Tibial nerve (tissue), 4 donors: ENCODE measurements around the gene PDF.

Source experiments
- EP300 ChIP-seq, 2 donors: sonication (generic); formaldehyde crosslinking; IDR thresholded peaks; one replicate each; pipeline ENCODE4 v1.6.1; 2017; ENCODE audit warnings: antibody characterized with exemption in 2 of 2, mild to moderate bottlenecking in 1 of 2
- POLR2A ChIP-seq, 2 donors: fragments of 450-650 bp; IDR thresholded peaks; one replicate each; pipeline ENCODE4 v1.6.1; 2017; ENCODE audit warnings: antibody characterized with exemption in 2 of 2, mild to moderate bottlenecking in 2 of 2, moderate library complexity in 2 of 2
- TF ChIP-seq, protein P1 (sequence below), 5 experiments: fragments of 200-600 bp in 3 of 5; fragments of 450-650 bp in 2 of 5; sonication (generic) in 3 of 5; IDR thresholded peaks; one replicate each; pipeline ENCODE4 v1.5.1; 2016 to 2019; ENCODE audit warnings: antibody characterized with exemption in 5 of 5, mild to moderate bottlenecking in 3 of 5, moderate library complexity in 2 of 5

DNA sequence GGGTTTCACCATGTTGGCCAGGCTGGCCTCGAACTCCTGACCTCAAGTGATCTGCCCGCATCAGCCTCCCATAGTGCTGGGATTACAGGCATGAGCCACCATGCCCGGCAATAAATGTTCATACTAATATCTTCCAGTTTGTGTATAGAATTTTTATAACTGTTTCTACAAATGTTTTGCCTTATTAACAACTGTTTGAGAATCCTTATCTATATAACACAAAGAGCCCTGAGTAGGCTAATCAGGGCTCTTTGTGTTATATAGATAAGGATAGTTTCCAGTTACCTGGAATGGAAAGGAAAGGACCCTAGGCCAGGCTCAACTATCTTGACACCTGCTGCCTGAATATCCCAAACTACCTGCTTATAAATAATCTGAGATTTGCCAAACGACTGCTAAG, 38.5 kb upstream of the PDF start:
- TF ChIP-seq POLR2A (IDR thresholded peaks at IDR 0.05), result no peak
- TF ChIP-seq, protein P1, sequence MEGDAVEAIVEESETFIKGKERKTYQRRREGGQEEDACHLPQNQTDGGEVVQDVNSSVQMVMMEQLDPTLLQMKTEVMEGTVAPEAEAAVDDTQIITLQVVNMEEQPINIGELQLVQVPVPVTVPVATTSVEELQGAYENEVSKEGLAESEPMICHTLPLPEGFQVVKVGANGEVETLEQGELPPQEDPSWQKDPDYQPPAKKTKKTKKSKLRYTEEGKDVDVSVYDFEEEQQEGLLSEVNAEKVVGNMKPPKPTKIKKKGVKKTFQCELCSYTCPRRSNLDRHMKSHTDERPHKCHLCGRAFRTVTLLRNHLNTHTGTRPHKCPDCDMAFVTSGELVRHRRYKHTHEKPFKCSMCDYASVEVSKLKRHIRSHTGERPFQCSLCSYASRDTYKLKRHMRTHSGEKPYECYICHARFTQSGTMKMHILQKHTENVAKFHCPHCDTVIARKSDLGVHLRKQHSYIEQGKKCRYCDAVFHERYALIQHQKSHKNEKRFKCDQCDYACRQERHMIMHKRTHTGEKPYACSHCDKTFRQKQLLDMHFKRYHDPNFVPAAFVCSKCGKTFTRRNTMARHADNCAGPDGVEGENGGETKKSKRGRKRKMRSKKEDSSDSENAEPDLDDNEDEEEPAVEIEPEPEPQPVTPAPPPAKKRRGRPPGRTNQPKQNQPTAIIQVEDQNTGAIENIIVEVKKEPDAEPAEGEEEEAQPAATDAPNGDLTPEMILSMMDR (IDR thresholded peaks at IDR 0.05), result no peak
- TF ChIP-seq EP300 (IDR thresholded peaks at IDR 0.05), result no peak
